Neural progenitor cell (in vitro differentiated cells): ENCODE measurements around the gene MT1X.

ENCODE experiments used
- EZH2 ChIP-seq: fragments of 200-600 bp; sonication (generic); IDR thresholded peaks from 2 replicates; pipeline ENCODE4 v1.6.1; 2017; ENCODE audit warnings: antibody characterized with exemption, mild to moderate bottlenecking, moderate library complexity
- EZH2phosphoT487 ChIP-seq: fragments of 200-600 bp; sonication (generic); IDR thresholded peaks from 2 replicates; pipeline ENCODE4 v1.6.1; 2017; ENCODE audit warnings: antibody characterized with exemption
- TF ChIP-seq, protein P1 (sequence below): fragments of 200-600 bp; sonication (generic); IDR thresholded peaks from 2 replicates; pipeline ENCODE4 v1.5.1; 2017; ENCODE audit warnings: antibody characterized with exemption, mild to moderate bottlenecking

DNA sequence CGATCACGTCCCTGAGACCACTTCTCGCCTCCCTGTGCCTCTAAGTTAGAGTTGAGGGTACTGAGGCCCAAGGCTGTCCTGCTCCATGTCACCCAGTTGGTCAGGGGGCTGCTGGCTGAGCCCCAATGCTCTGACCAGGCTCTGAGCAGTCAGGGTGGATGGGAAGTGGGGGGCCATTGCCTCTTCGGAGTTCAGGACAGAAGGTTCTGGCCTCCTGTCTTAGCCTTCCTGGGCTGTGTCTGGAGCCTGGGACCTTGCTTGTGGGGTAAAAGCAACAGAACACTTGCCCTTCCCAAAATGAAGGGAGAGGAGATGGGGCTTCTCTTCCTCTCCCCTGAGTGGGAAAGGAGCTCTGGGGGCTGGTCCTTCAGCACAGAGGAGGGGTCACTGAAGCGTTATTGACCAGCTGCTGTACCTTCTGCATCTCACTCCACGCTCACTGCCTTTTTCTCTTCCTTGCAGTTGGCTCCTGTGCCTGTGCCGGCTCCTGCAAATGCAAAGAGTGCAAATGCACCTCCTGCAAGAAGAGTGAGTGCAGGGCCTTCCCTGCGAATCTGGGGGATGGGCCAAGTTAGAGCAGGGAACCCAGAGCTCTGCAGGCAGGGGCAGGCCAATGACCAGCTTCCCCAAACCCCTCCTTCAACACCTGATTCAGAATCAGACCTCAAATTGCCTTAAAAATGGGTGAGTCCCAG, 580 bp downstream of the MT1X start:
- TF ChIP-seq, protein P1, sequence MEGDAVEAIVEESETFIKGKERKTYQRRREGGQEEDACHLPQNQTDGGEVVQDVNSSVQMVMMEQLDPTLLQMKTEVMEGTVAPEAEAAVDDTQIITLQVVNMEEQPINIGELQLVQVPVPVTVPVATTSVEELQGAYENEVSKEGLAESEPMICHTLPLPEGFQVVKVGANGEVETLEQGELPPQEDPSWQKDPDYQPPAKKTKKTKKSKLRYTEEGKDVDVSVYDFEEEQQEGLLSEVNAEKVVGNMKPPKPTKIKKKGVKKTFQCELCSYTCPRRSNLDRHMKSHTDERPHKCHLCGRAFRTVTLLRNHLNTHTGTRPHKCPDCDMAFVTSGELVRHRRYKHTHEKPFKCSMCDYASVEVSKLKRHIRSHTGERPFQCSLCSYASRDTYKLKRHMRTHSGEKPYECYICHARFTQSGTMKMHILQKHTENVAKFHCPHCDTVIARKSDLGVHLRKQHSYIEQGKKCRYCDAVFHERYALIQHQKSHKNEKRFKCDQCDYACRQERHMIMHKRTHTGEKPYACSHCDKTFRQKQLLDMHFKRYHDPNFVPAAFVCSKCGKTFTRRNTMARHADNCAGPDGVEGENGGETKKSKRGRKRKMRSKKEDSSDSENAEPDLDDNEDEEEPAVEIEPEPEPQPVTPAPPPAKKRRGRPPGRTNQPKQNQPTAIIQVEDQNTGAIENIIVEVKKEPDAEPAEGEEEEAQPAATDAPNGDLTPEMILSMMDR = no peak
- TF ChIP-seq EZH2 = no peak
- TF ChIP-seq EZH2phosphoT487 = no peak
